SJCRH30 (cell line): ENCODE data around the gene CCNA2. TPM values are rescaled to one million over a fixed set of nuclear protein-coding genes. Genes with fewer than 3 reads are reported as not detected.

ENCODE experiments used
- DNase-seq, 2 experiments: peaks; one replicate each; pipeline ENCODE4 v3.0.0-alpha.2; 2015 to 2020
- H3K27ac ChIP-seq: fragments of 250-450 bp; sonication (Bioruptor Pico); 2 replicates; pipeline ENCODE4 v1.5.1; 2020; ENCODE audit warnings: mild to moderate bottlenecking, moderate library complexity
- H3K27me3 ChIP-seq: fragments of 250-450 bp; sonication (Bioruptor Pico); 2 replicates; pipeline ENCODE4 v1.5.1; 2020; ENCODE audit warnings: mild to moderate bottlenecking, moderate library complexity
- H3K36me3 ChIP-seq: fragments of 250-450 bp; sonication (Bioruptor Pico); 2 replicates; pipeline ENCODE4 v1.5.1; 2020; ENCODE audit warnings: mild to moderate bottlenecking, moderate library complexity
- H3K4me1 ChIP-seq: fragments of 250-450 bp; sonication (Bioruptor Pico); 2 replicates; pipeline ENCODE4 v1.5.1; 2020; ENCODE audit warnings: mild to moderate bottlenecking, moderate library complexity
- H3K4me3 ChIP-seq: fragments of 250-450 bp; sonication (Bioruptor Pico); 2 replicates; pipeline ENCODE4 v1.5.1; 2020; ENCODE audit warnings: mild to moderate bottlenecking, moderate library complexity
- H3K9me3 ChIP-seq: fragments of 250-450 bp; sonication (Bioruptor Pico); replicated peaks from 2 replicates; pipeline ENCODE4 v1.5.1; 2020; ENCODE audit warnings: mild to moderate bottlenecking, moderate library complexity
- total RNA-seq: library from RNA; depleted of rRNA; stranded (reverse); fragments of >200 nt; shearing (Covaris generic); gene quantifications from 2 replicates; pipeline ENCODE4 v1.2.3, GENCODE V29; 2014

CCNA2 gene
- total RNA-seq, 1 experiment from 2014 or later, result 226 TPM

DNA sequence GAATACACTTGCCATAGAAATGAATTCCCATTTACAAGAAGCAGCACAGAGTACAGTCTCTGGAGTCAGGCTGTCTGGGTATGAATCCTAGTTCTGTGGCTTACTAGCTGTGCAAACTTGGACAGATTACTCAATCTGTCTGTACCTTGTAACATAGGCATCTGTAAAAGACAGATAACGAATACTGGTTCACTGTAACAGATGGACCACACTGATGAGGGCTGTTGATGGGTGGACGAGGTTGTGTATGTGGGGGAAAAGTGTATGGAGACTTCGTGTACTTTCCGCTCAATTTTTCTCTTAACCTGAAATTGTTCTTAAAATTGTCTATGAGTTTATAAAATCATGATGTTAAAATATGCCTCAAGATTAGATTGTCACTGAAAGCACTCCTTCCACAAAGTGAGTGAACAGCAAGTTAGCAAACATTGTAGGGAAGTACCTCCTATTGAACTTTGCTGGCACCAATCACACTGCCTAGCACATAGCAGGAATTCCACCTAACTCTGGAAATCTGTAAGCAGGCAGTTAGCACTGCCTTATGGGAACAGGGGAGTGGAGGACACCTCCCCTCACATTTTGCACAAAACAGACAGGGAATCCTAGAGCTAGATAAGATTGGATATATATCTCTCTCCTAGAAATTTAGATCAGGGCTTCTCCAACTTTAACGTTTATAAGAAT lies 29.0 kb downstream of the CCNA2 start:
- no peaks in the 10 kb centered on the region for H3K36me3 ChIP-seq
- peaks cover 24% of the 10 kb centered on the region for H3K4me1 ChIP-seq
- no peak overlapping the region for H3K27ac ChIP-seq
- no peaks in the 10 kb centered on the region for H3K9me3 ChIP-seq
- no peak for DNase-seq
- H3K27me3 ChIP-seq, result no peaks in the 10 kb centered on the region
- H3K4me3 ChIP-seq, result no peak overlapping the region

DNA sequence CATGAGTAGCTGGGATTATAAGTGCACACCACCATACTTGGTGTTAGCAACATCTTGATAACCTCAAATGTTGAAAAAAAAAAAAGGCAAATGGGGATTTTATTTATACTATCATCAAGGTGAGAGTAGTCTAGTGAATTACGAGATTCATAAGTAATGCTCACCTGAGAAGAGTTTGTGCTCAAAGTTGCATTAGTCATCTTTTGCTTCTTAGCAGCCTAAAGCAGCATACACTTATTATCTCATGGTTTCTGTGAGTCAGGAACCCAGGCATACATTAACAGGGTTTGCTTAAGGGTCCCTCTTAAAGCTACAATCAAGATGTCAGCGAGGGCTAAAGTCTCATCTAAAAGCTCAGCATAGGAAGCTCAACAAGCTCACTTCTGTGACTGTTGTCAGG lies 30.7 kb downstream of the CCNA2 start:
- no peak overlapping the region for H3K4me3 ChIP-seq
- H3K4me1 ChIP-seq, result peaks cover 27% of the 10 kb centered on the region
- H3K27me3 ChIP-seq, result no peaks in the 10 kb centered on the region
- no peak overlapping the region for H3K27ac ChIP-seq
- H3K36me3 ChIP-seq, result no peaks in the 10 kb centered on the region
- DNase-seq, result no peak
- H3K9me3 ChIP-seq, result no peaks in the 10 kb centered on the region

DNA sequence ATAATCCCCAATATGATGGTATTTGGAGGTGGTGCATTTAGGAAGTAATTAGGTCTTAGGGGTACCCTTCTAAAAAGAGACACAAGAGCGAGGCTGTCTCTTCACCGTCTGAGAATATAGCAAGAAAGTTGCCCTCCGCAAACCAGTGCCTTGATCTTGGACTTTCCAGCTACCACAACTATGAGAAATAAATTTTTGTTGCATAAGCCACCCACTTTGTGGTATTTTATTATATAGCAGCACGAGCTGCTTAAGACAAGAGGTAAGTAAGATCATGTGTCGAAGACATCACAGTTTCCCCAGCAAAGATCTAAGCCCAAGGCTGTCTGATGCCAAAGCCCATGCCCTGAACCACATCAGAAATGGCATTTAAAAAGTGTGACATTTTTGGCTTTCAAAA lies 32.2 kb downstream of the CCNA2 start:
- Histone ChIP-seq H3K9me3 (no peaks in the 10 kb centered on the region), H3K4me1 (peaks cover 26% of the 10 kb centered on the region), H3K27me3 (no peaks in the 10 kb centered on the region), H3K27ac (no peak overlapping the region), H3K4me3 (no peak overlapping the region), H3K36me3 (no peaks in the 10 kb centered on the region)
- DNase-seq, result no peak

DNA sequence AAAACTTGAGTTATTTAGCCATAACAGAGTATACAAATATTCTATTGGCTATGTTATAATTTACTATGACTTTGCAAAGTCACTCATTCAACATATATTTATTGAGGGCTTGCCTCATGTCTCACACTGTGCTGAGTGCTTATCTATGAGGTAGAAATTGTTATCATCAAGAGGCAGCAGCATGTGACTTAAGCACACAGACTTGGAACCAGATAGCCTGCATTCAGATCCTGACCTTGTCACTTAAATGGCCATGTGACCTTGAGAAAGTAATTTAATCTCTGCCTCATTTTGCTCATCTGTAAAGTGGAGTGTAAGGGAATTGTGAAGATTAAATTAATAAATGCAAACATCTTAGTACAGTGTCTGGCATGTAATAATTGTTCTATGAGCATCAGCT lies 32.7 kb downstream of the CCNA2 start:
- H3K4me3 ChIP-seq, result no peak overlapping the region
- no peak overlapping the region for H3K27ac ChIP-seq
- H3K4me1 ChIP-seq, result peaks cover 26% of the 10 kb centered on the region
- H3K9me3 ChIP-seq, result no peaks in the 10 kb centered on the region
- no peaks in the 10 kb centered on the region for H3K36me3 ChIP-seq
- no peak for DNase-seq
- H3K27me3 ChIP-seq, result no peaks in the 10 kb centered on the region

DNA sequence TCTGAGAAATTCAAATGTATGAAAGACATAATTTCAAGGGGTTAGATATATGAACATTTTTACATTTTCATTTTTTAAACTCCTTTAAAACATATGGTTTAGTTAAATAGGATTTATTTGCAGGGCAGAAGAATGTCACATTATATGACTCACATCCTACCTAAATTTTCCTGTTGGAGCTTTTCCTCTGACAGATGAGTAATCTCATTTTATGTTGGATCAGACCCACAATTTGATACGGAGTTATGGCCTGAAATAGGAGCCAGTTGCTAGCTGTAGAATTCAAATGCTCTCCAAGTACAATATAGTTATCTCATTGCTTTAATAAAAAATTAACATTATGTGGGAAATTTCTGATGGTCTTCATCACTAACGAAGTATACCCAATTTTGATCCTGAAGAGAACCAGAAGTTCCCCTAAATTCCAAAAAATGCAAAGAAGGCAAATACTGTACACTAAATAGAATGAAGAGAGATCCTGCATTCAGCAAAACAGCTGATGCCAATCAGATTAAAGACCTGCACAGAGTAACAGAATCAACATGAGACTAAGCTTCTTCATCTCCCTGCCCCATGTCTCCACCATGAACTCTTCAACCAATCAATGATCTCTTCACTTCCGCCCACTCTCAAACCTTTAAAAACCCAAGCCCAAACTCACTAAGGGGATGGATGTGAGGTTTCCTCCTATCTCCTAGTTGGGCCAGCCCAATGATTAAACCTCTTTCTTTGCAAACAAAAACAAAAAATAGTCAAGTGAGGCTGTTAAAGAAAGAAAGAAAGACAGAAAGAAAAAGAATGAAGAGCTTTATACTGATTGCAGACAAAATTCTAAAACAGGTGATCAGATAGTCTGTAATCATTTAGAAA lies 33.5 kb downstream of the CCNA2 start:
- Histone ChIP-seq H3K27me3 (no peaks in the 10 kb centered on the region), H3K4me1 (peaks cover 26% of the 10 kb centered on the region), H3K36me3 (no peaks in the 10 kb centered on the region), H3K9me3 (no peaks in the 10 kb centered on the region), H3K4me3 (no peak overlapping the region), H3K27ac (peak overlapping the region; percentile 27; the same call in 1 of the 2 replicates)
- no peak for DNase-seq

DNA sequence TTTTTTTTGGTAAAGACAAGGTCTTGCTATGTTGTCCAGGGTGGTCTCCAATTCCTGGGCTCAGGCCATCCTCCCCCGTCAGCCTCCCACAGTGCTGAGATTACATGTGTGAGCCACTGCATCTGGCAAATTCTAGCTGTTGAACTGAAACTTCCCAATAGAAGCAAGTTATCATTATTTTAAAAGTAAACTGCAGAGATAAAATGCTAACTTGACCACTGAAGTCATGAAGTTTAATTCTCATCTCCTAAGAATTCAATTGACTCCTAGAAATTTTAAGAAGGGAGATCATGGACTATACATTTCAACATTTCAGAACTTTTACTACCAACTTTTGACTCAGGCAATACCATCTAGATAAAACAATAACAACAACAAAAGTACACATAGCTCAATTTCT lies 34.2 kb downstream of the CCNA2 start:
- H3K9me3 ChIP-seq, result no peaks in the 10 kb centered on the region
- H3K4me3 ChIP-seq, result no peak overlapping the region
- H3K4me1 ChIP-seq, result peaks cover 31% of the 10 kb centered on the region
- H3K27ac ChIP-seq, result no peak overlapping the region; the same call in 1 of the 2 replicates
- no peaks in the 10 kb centered on the region for H3K36me3 ChIP-seq
- DNase-seq, result no peak
- no peaks in the 10 kb centered on the region for H3K27me3 ChIP-seq

DNA sequence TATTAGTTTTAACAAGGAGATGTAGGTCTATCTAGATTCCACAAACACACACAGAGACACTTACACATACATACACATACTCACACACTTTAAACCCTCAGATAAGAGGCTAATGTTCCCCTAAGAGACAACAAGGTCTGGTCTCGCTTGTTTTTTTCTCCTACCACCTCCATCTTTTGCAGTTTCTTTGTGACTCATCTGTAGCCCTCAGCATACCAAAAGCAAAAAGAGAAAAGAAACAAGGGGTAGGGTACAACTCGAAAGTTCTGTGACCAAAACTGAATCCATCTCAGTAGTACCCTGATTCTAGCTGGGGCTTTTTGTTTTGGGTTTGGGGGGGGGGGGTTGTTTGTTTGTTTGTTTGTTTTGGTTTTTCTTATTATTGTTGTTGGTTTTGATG lies 34.8 kb downstream of the CCNA2 start:
- H3K9me3 ChIP-seq, result no peaks in the 10 kb centered on the region
- DNase-seq, result no peak
- H3K27me3 ChIP-seq, result no peaks in the 10 kb centered on the region
- H3K4me1 ChIP-seq, result peaks cover 32% of the 10 kb centered on the region
- H3K27ac ChIP-seq, result no peak overlapping the region
- H3K4me3 ChIP-seq, result no peak overlapping the region
- no peaks in the 10 kb centered on the region for H3K36me3 ChIP-seq

DNA sequence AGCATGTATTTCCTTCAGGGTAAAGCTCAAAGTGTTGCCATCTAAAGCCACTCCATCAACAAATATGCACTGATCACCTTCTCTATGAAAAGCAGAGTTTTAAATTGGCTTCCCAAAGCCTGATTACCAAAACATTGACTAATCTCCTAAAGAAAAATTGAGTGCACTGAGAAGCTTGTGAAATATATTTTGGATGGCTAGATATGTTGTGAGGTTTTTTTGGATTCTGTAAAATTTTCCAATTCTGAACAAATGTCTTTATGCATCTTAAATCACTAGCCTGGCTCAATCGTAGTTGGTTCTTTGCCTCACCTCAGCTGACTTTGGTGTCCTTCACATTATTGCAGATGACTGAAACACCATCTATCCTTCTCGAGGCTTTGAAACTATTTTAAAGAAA lies 37.5 kb downstream of the CCNA2 start:
- H3K36me3 ChIP-seq, result no peaks in the 10 kb centered on the region
- H3K4me1 ChIP-seq, result peaks cover 32% of the 10 kb centered on the region
- H3K4me3 ChIP-seq, result no peak overlapping the region
- H3K9me3 ChIP-seq, result no peaks in the 10 kb centered on the region
- H3K27me3 ChIP-seq, result no peaks in the 10 kb centered on the region
- DNase-seq, result no peak
- no peak overlapping the region; the same call in 1 of the 2 replicates for H3K27ac ChIP-seq

DNA sequence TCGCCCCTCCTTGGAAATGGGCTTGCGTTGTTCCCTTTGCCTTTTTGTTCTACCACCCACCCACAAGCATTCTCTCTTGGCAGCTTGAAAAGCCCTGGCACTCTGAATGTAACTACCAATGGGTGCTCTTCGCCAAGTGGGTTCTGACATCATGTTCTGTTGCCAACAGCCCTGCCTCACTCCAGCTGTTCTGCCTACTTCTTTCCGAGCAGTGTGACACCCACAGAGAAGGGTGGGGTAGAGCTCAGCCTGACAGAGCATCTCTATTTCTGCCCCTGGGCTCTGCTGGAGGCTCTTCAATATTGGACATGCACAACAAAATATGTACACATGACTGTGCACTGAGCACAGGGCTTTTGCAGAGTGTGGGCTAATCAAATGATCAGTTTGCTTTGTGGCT lies 38.2 kb downstream of the CCNA2 start:
- Histone ChIP-seq H3K9me3 (no peaks in the 10 kb centered on the region), H3K27me3 (no peaks in the 10 kb centered on the region), H3K36me3 (no peaks in the 10 kb centered on the region), H3K27ac (peak overlapping the region; percentile 71), H3K4me1 (peaks cover 29% of the 10 kb centered on the region), H3K4me3 (no peak overlapping the region)
- peak; percentile 49 to 51 for DNase-seq

DNA sequence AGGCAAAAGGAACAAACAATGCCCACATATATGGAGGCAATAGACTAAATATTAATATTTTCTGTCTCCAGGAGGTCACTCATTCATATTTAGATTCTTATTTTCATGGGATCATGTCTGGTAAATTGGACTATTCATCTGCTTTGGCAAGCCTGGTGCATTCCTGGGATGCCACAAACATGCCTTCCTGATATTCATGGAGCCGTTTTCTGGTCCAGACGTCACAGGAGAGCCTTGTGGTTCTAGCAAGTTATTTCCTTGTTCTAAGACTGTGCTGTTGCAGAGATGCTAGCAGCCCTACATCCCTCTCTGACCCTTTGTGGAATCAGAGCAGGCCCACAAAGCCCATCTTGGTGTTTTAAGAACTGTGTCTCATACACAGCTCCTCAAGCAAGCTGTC lies 38.7 kb downstream of the CCNA2 start:
- DNase-seq, result peak; percentile 51 to 58
- no peaks in the 10 kb centered on the region for H3K27me3 ChIP-seq
- H3K27ac ChIP-seq, result peak overlapping the region; percentile 71
- peaks cover 25% of the 10 kb centered on the region for H3K4me1 ChIP-seq
- no peaks in the 10 kb centered on the region for H3K9me3 ChIP-seq
- H3K36me3 ChIP-seq, result no peaks in the 10 kb centered on the region
- H3K4me3 ChIP-seq, result no peak overlapping the region

DNA sequence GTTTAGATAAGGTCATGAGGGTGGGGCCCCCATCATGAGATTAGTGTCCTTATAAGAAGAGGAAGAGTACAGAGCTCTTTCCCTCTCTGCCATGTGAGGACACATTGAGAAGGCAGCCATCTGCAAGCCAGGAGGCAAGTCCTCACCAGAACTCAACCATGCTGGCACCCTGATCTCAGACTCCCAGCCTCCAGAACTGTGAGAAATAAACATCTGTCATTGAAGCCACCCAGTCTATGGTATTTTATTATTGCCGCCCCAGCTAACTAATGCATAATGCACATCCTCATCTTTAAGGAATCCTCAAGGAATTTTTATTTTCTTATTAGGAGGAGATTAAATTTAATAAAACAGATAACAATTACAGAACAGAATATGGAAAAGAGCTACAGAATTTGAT lies 39.3 kb downstream of the CCNA2 start:
- Histone ChIP-seq H3K9me3 (no peaks in the 10 kb centered on the region), H3K27me3 (no peaks in the 10 kb centered on the region), H3K4me3 (no peak overlapping the region), H3K27ac (peak overlapping the region; percentile 71), H3K36me3 (no peaks in the 10 kb centered on the region), H3K4me1 (peaks cover 27% of the 10 kb centered on the region)
- DNase-seq, result no peak

DNA sequence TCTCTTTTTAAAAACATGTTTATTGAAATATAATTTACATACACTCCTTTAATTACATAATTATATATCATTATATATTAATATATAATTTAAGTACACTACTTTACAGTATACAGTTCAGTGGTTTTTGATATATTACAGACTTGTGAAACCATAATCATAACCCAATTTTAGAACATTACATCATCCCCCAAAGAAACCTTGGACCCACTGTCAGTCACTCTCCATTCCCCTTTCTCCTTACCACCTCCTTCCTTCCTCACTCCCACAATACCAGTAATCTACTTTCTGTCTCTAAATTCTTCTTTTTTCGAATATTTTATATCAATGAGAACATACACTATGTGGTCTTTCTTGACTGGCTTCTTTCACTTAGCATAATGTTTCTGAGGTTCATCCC lies 40.5 kb downstream of the CCNA2 start:
- no peak overlapping the region for H3K27ac ChIP-seq
- H3K27me3 ChIP-seq, result no peaks in the 10 kb centered on the region
- H3K36me3 ChIP-seq, result no peaks in the 10 kb centered on the region
- no peak overlapping the region for H3K4me3 ChIP-seq
- H3K9me3 ChIP-seq, result no peaks in the 10 kb centered on the region
- no peak for DNase-seq
- peaks cover 37% of the 10 kb centered on the region for H3K4me1 ChIP-seq

DNA sequence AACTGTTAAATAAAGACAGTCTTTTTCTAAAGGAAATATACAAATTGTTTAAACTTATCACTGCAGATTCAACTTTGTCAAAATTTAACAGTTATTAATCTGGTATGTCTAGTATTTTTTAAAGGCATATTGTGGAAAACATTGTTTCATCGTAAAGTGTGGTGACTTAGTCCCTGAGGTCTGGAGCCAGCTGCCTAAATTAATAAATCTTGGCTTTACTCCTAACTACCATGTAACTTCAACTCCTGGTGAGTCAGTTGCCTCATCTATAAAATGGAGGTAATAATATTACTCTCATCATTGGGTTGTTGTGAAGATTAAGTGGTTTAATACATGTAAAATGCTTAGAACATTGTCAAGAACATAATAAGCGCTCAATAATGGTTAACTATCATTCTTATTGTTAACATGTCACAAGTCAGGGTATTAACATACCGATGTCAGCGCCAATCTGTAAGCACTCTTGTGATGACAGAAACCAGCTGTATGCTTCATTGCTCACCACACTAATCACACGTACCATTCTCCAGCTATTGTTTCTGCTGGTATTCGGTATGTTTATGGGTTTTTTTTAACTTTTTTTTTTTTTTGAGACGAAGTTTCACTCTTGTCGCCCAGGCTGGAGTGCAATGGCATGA lies 44.6 kb downstream of the CCNA2 start:
- Histone ChIP-seq H3K27me3 (no peaks in the 10 kb centered on the region), H3K27ac (peak overlapping the region; percentile 52), H3K9me3 (no peaks in the 10 kb centered on the region), H3K4me3 (peak overlapping the region; percentile 11), H3K4me1 (peaks cover 30% of the 10 kb centered on the region), H3K36me3 (no peaks in the 10 kb centered on the region)
- peak; percentile 37 to 55 for DNase-seq

DNA sequence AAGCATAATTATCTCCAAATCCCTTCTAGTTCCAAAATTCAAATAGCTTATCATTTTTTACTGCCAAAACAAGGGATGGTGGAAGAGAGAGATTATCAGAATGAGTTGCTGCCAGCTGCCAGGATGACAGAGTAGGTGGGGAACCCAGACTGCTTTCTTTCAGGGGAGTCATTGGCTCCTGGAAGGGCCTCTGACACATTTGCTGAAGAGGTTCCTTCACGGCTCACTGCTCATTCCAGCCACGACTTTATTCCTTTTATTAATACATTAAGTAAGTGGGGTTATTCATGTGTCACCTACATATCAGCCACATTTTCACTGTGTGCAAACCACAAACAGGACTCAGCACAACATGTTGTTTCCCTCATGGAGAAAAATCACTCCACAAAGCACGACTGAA lies 46.1 kb downstream of the CCNA2 start:
- Histone ChIP-seq H3K4me1 (peaks cover 30% of the 10 kb centered on the region), H3K27ac (peak overlapping the region; percentile 10), H3K36me3 (no peaks in the 10 kb centered on the region), H3K9me3 (no peaks in the 10 kb centered on the region), H3K27me3 (no peaks in the 10 kb centered on the region), H3K4me3 (peak overlapping the region; percentile 13)
- DNase-seq, result peak; percentile 25 to 45
